OCI-LY1 (cell line): ENCODE data around the gene SS18L1.

ENCODE experiments used
- H2AFZ ChIP-seq: fragments of 200-600 bp; sonication (generic), shearing (Covaris generic); 2 replicates; pipeline ENCODE4 v1.6.0; 2014; ENCODE audit warnings: antibody characterized with exemption, mild to moderate bottlenecking, low read length
- H3F3A ChIP-seq: fragments of 200-600 bp; sonication (generic), shearing (Covaris generic); 2 replicates; pipeline ENCODE4 v1.6.0; 2014; ENCODE audit warnings: mild to moderate bottlenecking, antibody characterized with exemption, low read length, moderate library complexity; ENCODE audit not compliant: insufficient read depth
- H3K27ac ChIP-seq: fragments of 200-600 bp; sonication (generic); 2 replicates; pipeline ENCODE4 v1.5.1; 2014; ENCODE audit warnings: low read length, mixed run types, mild to moderate bottlenecking, low read depth; ENCODE audit not compliant: poor library complexity, severe bottlenecking
- H3K27me3 ChIP-seq: fragments of 200-600 bp; sonication (generic); 2 replicates; pipeline ENCODE4 v1.6.0; 2014; ENCODE audit warnings: antibody characterized with exemption, mild to moderate bottlenecking, low read length, moderate library complexity; ENCODE audit not compliant: insufficient read depth
- H3K36me3 ChIP-seq: fragments of 200-600 bp; sonication (generic); 2 replicates; pipeline ENCODE4 v1.6.1; 2014; ENCODE audit warnings: mild to moderate bottlenecking, antibody characterized with exemption, low read length, moderate library complexity, mixed read lengths; ENCODE audit not compliant: insufficient read depth
- H3K4me1 ChIP-seq: fragments of 200-600 bp; sonication (generic); 2 replicates; pipeline ENCODE4 v1.5.1; 2014; ENCODE audit warnings: mild to moderate bottlenecking, low read length, moderate library complexity; ENCODE audit not compliant: insufficient read depth, severe bottlenecking
- H3K4me2 ChIP-seq: fragments of 200-600 bp; sonication (generic), shearing (Covaris generic); 2 replicates; pipeline ENCODE4 v1.6.1; 2014; ENCODE audit warnings: low read length
- H3K4me3 ChIP-seq: fragments of 200-600 bp; sonication (generic); 2 replicates; pipeline ENCODE4 v1.5.1; 2014; ENCODE audit warnings: low read length, low read depth, mild to moderate bottlenecking, mixed read lengths; ENCODE audit not compliant: poor library complexity, severe bottlenecking
- H3K79me2 ChIP-seq: fragments of 200-600 bp; shearing (Covaris generic); 2 replicates; pipeline ENCODE4 v1.6.1; 2016; ENCODE audit warnings: mixed run types, low read length, mixed read lengths; ENCODE audit not compliant: insufficient read depth
- H3K9ac ChIP-seq: fragments of 200-600 bp; sonication (generic), shearing (Covaris generic); 2 replicates; pipeline ENCODE4 v1.6.1; 2014; ENCODE audit warnings: mild to moderate bottlenecking, low read length, mixed read lengths
- H3K9me2 ChIP-seq: fragments of 200-600 bp; sonication (generic), shearing (Covaris generic); 2 replicates; pipeline ENCODE4 v1.6.1; 2014; ENCODE audit warnings: low read depth, mild to moderate bottlenecking, low read length, mixed read lengths
- H3K9me3 ChIP-seq: fragments of 200-600 bp; shearing (Covaris generic); 2 replicates; pipeline ENCODE4 v1.6.1; 2014; ENCODE audit warnings: low read length, mixed read lengths
- H4K20me1 ChIP-seq: fragments of 200-600 bp; sonication (generic), shearing (Covaris generic); 2 replicates; pipeline ENCODE4 v1.6.0; 2016; ENCODE audit warnings: mild to moderate bottlenecking, low read length; ENCODE audit not compliant: insufficient read depth
- CTCF ChIP-seq: fragments of 200-600 bp; sonication (generic), shearing (Covaris generic); IDR thresholded peaks from 2 replicates; pipeline ENCODE4 v1.5.1; 2017; ENCODE audit warnings: mild to moderate bottlenecking, antibody characterized with exemption, low read length, moderate library complexity, mixed read lengths
- EZH2 ChIP-seq: fragments of 200-600 bp; sonication (generic), shearing (Covaris generic); IDR thresholded peaks from 2 replicates; pipeline ENCODE4 v1.8.0; 2017; ENCODE audit warnings: borderline replicate concordance, mixed run types, mild to moderate bottlenecking, antibody characterized with exemption, low read length, moderate library complexity, mixed read lengths

Gene SS18L1

GRCh38 chr20:62116558-62117361, 26.8 kb upstream of the SS18L1 start:
- no peak overlapping the region for H3K4me2 ChIP-seq
- H3K36me3 ChIP-seq: no peaks in the 10 kb centered on the region; the same call in 1 of the 2 replicates
- H2AFZ ChIP-seq: no peak overlapping the region
- no peaks in the 10 kb centered on the region for H4K20me1 ChIP-seq
- H3K4me1 ChIP-seq: peaks cover 7% of the 10 kb centered on the region
- H3K9me2 ChIP-seq: no peaks in the 10 kb centered on the region
- peaks cover 9% of the 10 kb centered on the region; the same call in 1 of the 2 replicates for H3K9me3 ChIP-seq
- no peaks in the 10 kb centered on the region for H3K79me2 ChIP-seq
- H3K27ac ChIP-seq: no peak overlapping the region
- H3K9ac ChIP-seq: no peak overlapping the region
- H3K27me3 ChIP-seq: peaks cover 11% of the 10 kb centered on the region; the same call in 1 of the 2 replicates
- H3K4me3 ChIP-seq: no peak overlapping the region
- TF ChIP-seq EZH2: no peak
- no peak for TF ChIP-seq CTCF
- no peaks in the 10 kb centered on the region for H3F3A ChIP-seq

GRCh38 chr20:62117362-62117646, 26.3 kb upstream of the SS18L1 start:
- Histone ChIP-seq H3K36me3 (no peaks in the 10 kb centered on the region; the same call in 1 of the 2 replicates), H4K20me1 (no peaks in the 10 kb centered on the region), H3K9me2 (no peaks in the 10 kb centered on the region), H3K27ac (no peak overlapping the region), H3K9ac (no peak overlapping the region), H3K9me3 (peaks cover 6% of the 10 kb centered on the region; the same call in 1 of the 2 replicates), H3K27me3 (peaks cover 11% of the 10 kb centered on the region; the same call in 1 of the 2 replicates), H3K4me1 (peaks cover 7% of the 10 kb centered on the region), H3K4me2 (no peak overlapping the region), H3K4me3 (no peak overlapping the region), H3K79me2 (no peaks in the 10 kb centered on the region), H3F3A (no peaks in the 10 kb centered on the region), H2AFZ (no peak overlapping the region)
- TF ChIP-seq CTCF: no peak
- no peak for TF ChIP-seq EZH2

GRCh38 chr20:62117658-62118057, 25.9 kb upstream of the SS18L1 start:
- Histone ChIP-seq H3K27me3 (peaks cover 11% of the 10 kb centered on the region; the same call in 1 of the 2 replicates), H3K27ac (no peak overlapping the region), H4K20me1 (no peaks in the 10 kb centered on the region), H3K4me2 (no peak overlapping the region), H2AFZ (no peak overlapping the region), H3K9ac (no peak overlapping the region), H3K4me1 (peaks cover 7% of the 10 kb centered on the region), H3K9me3 (peaks cover 2% of the 10 kb centered on the region; the same call in 1 of the 2 replicates), H3K36me3 (no peaks in the 10 kb centered on the region; the same call in 1 of the 2 replicates), H3K9me2 (no peaks in the 10 kb centered on the region), H3F3A (no peaks in the 10 kb centered on the region), H3K79me2 (no peaks in the 10 kb centered on the region), H3K4me3 (no peak overlapping the region)
- no peak for TF ChIP-seq CTCF
- no peak for TF ChIP-seq EZH2
